IMR-90 (cell line): ENCODE results near the gene LAMB1. TPM values are rescaled to one million over a fixed set of nuclear protein-coding genes. Genes with fewer than 3 reads are reported as not detected.
A peak's percentile ranks its signal among the peaks of the same experiment; 100 is the strongest.

ENCODE experiments used
- ATAC-seq: fragments of 200-7000 bp; cut with Tn5 transposase; 2 replicates; pipeline ENCODE4 v1.9.1; 2020; ENCODE audit warnings: low read depth, mild to moderate bottlenecking, moderate library complexity
- BruUV-seq: library from RNA; stranded (reverse); fragments of 400-500 nt; replicated peaks from 2 replicates; lab custom pipeline; 2021; lab: Mats Ljungman, UMichigan
- CTCF ChIA-PET: fragments of 300-600 bp; formaldehyde crosslinking; extraction: SDS; loops from one replicate; lab custom pipeline; 2021; ENCODE audit warnings: antibody characterized with exemption; lab: Yijun Ruan, JAX
- POLR2A ChIA-PET: fragments of 300-600 bp; sonication (Branson Sonifier 250); formaldehyde crosslinking; loops from one replicate; lab custom pipeline; 2022; ENCODE audit warnings: antibody characterized with exemption; ENCODE audit not compliant: unreplicated experiment; lab: Charles Lee
- DNase-seq: peaks from one replicate; pipeline ENCODE4 v3.0.0; 2013
- H2AFZ ChIP-seq: replicated peaks from 2 replicates; pipeline ENCODE3; 2013; ENCODE audit warnings: low read length, mild to moderate bottlenecking; ENCODE audit not compliant: poor library complexity
- H2AK5ac ChIP-seq: 2 replicates; pipeline ENCODE4 v1.6.1; 2013; ENCODE audit warnings: low read depth, low read length, inconsistent platforms
- H2AK9ac ChIP-seq: replicated peaks from 2 replicates; pipeline ENCODE3; 2013; ENCODE audit warnings: mild to moderate bottlenecking, low read depth, low read length, moderate library complexity; ENCODE audit not compliant: poor library complexity
- H2BK120ac ChIP-seq: 2 replicates; pipeline ENCODE4 v1.6.1; 2013; ENCODE audit warnings: low read depth, low read length, inconsistent platforms
- H2BK15ac ChIP-seq: 3 replicates; pipeline ENCODE4 v1.6.1; 2013; ENCODE audit warnings: low read depth, low read length, inconsistent platforms
- H2BK20ac ChIP-seq: 2 replicates; pipeline ENCODE4 v1.6.1; 2013; ENCODE audit warnings: low read depth, mild to moderate bottlenecking, inconsistent platforms, low read length, moderate library complexity
- H2BK5ac ChIP-seq: 2 replicates; pipeline ENCODE4 v1.6.1; 2013; ENCODE audit warnings: mild to moderate bottlenecking, low read depth, low read length, inconsistent platforms; ENCODE audit not compliant: poor library complexity, severe bottlenecking
- H3K14ac ChIP-seq: replicated peaks from 2 replicates; pipeline ENCODE4 v1.6.1; 2013; ENCODE audit warnings: low read depth, low read length, inconsistent platforms
- H3K18ac ChIP-seq: 2 replicates; pipeline ENCODE4 v1.6.1; 2013; ENCODE audit warnings: low read depth, low read length, control low read depth
- H3K23ac ChIP-seq: 2 replicates; pipeline ENCODE4 v1.6.1; 2013; ENCODE audit warnings: low read depth, low read length, inconsistent platforms
- H3K27ac ChIP-seq: 2 replicates; pipeline ENCODE4 v1.5.1; 2013; ENCODE audit warnings: mild to moderate bottlenecking, control low read depth, low read length; ENCODE audit not compliant: insufficient read depth
- H3K27me3 ChIP-seq: 2 replicates; pipeline ENCODE4 v1.6.1; 2013; ENCODE audit warnings: low read length; ENCODE audit not compliant: control insufficient read depth, insufficient read depth
- H3K36me3 ChIP-seq: 2 replicates; pipeline ENCODE4 v1.6.1; 2013; ENCODE audit warnings: low read length, mixed read lengths; ENCODE audit not compliant: control insufficient read depth, insufficient read depth
- H3K4ac ChIP-seq: 2 replicates; pipeline ENCODE4 v1.6.1; 2013; ENCODE audit warnings: low read depth, low read length, inconsistent platforms
- H3K4me1 ChIP-seq: 2 replicates; pipeline ENCODE4 v1.6.1; 2013; ENCODE audit warnings: low read length, mixed read lengths; ENCODE audit not compliant: control insufficient read depth, insufficient read depth
- H3K4me2 ChIP-seq: 2 replicates; pipeline ENCODE4 v1.6.1; 2013; ENCODE audit warnings: low read depth, mild to moderate bottlenecking, control low read depth, low read length, moderate library complexity
- H3K4me3 ChIP-seq: 2 replicates; pipeline ENCODE4 v1.5.1; 2013; ENCODE audit warnings: low read depth, mild to moderate bottlenecking, control low read depth, low read length, moderate library complexity; ENCODE audit not compliant: insufficient read depth
- H3K56ac ChIP-seq: 2 replicates; pipeline ENCODE4 v1.6.1; 2013; ENCODE audit warnings: low read length, inconsistent platforms; ENCODE audit not compliant: insufficient read depth; ENCODE audit errors: extremely low read depth
- H3K79me1 ChIP-seq, 2 experiments: 2 replicates each; pipeline ENCODE4 v1.6.1; 2013; ENCODE audit warnings: low read length in 2 of 2, inconsistent platforms in 1 of 2, low read depth in 1 of 2
- H3K9ac ChIP-seq: 2 replicates; pipeline ENCODE4 v1.6.1; 2013; ENCODE audit warnings: low read depth, low read length, control low read depth
- H3K9me1 ChIP-seq: 2 replicates; pipeline ENCODE4 v1.6.1; 2013; ENCODE audit warnings: low read length, inconsistent platforms; ENCODE audit not compliant: insufficient read depth
- H3K9me3 ChIP-seq: 2 replicates; pipeline ENCODE4 v1.6.1; 2013; ENCODE audit warnings: low read length; ENCODE audit not compliant: control insufficient read depth, insufficient read depth
- H4K20me1 ChIP-seq: 2 replicates; pipeline ENCODE4 v1.6.1; 2013; ENCODE audit warnings: low read length, inconsistent platforms; ENCODE audit not compliant: insufficient read depth
- H4K5ac ChIP-seq: 2 replicates; pipeline ENCODE4 v1.6.1; 2013; ENCODE audit warnings: mild to moderate bottlenecking, low read depth, low read length, control low read depth
- H4K8ac ChIP-seq, 2 experiments: 2 replicates each; pipeline ENCODE4 v1.6.1; 2013; ENCODE audit warnings: low read depth in 2 of 2, low read length in 2 of 2, control low read depth in 1 of 2, inconsistent platforms in 1 of 2
- H4K91ac ChIP-seq: 2 replicates; pipeline ENCODE4 v1.6.1; 2013; ENCODE audit warnings: low read depth, low read length, inconsistent platforms; ENCODE audit not compliant: insufficient read depth
- BHLHE40 ChIP-seq: fragments of 150-350 bp; IDR thresholded peaks from 2 replicates; pipeline ENCODE4 v1.6.1; 2016; ENCODE audit warnings: mild to moderate bottlenecking, low read depth, low read length
- CEBPB ChIP-seq: IDR thresholded peaks from 2 replicates; pipeline ENCODE4 v1.6.1; 2012; ENCODE audit warnings: low read depth, low read length, improper control_type of control experiment
- CHD1 ChIP-seq: IDR thresholded peaks from 2 replicates; pipeline ENCODE4 v1.6.1; 2012; ENCODE audit warnings: low read depth, low read length, improper control_type of control experiment
- CTCF ChIP-seq: conservative IDR thresholded peaks from 2 replicates; pipeline ENCODE4 v1.5.1; 2012; ENCODE audit warnings: mild to moderate bottlenecking, low read depth, low read length, improper control_type of control experiment
- FOS ChIP-seq: fragments of 150-350 bp; IDR thresholded peaks from 2 replicates; pipeline ENCODE4 v1.6.1; 2016; ENCODE audit warnings: low read depth, low read length
- MAFK ChIP-seq: IDR thresholded peaks from 2 replicates; pipeline ENCODE4 v1.6.1; 2012; ENCODE audit warnings: low read depth, low read length, improper control_type of control experiment
- MAZ ChIP-seq: IDR thresholded peaks from 2 replicates; pipeline ENCODE4 v1.6.1; 2012; ENCODE audit warnings: low read depth, mild to moderate bottlenecking, low read length, improper control_type of control experiment, moderate library complexity, borderline replicate concordance
- MXI1 ChIP-seq: IDR thresholded peaks from 2 replicates; pipeline ENCODE4 v1.6.1; 2012; ENCODE audit warnings: low read depth, mild to moderate bottlenecking, low read length, moderate library complexity, borderline replicate concordance
- NFE2L2 ChIP-seq: fragments of 150-350 bp; IDR thresholded peaks from 2 replicates; pipeline ENCODE4 v1.6.1; 2016; ENCODE audit warnings: low read depth, mild to moderate bottlenecking, low read length
- POLR2A ChIP-seq: IDR thresholded peaks from 2 replicates; pipeline ENCODE4 v1.6.1; 2012; ENCODE audit warnings: mild to moderate bottlenecking, low read depth, low read length
- RAD21 ChIP-seq: IDR thresholded peaks from 2 replicates; pipeline ENCODE4 v1.6.1; 2012; ENCODE audit warnings: low read length, improper control_type of control experiment
- RCOR1 ChIP-seq: IDR thresholded peaks from 2 replicates; pipeline ENCODE4 v1.6.1; 2012; ENCODE audit warnings: mild to moderate bottlenecking, low read length, improper control_type of control experiment; ENCODE audit not compliant: insufficient replicate concordance
- RFX5 ChIP-seq: IDR thresholded peaks from 2 replicates; pipeline ENCODE4 v1.8.0; 2012; ENCODE audit warnings: low read depth, mild to moderate bottlenecking, low read length, moderate library complexity
- SMC3 ChIP-seq: fragments of 150-350 bp; IDR thresholded peaks from 2 replicates; pipeline ENCODE4 v1.6.1; 2016; ENCODE audit warnings: low read depth, mild to moderate bottlenecking, antibody characterized with exemption, low read length, moderate library complexity
- USF2 ChIP-seq: fragments of 150-350 bp; IDR thresholded peaks from 2 replicates; pipeline ENCODE4 v1.6.1; 2017; ENCODE audit warnings: mild to moderate bottlenecking, antibody characterized with exemption, low read length, low read depth
- WGBS, 2 experiments: methylation state at CpG; one replicate each; pipeline versions ENCODE4 v1.1.5 to v1.1.7; 2013; ENCODE audit warnings: missing lambda C conversion rate in 2 of 2; ENCODE audit not compliant: insufficient read length in 1 of 2; ENCODE audit errors: extremely low coverage in 2 of 2; 5-methylcytosine and 5-hydroxymethylcytosine counted together
- dilution Hi-C: fragments of 300-500 bp; cut with HindIII; formaldehyde crosslinking; loops from one replicate; pipeline ENCODE4 v1.14.3; 2018; ENCODE audit warnings: low sequenced_read_pairs; ENCODE audit not compliant: unreplicated experiment
- in situ Hi-C: fragments of 300-500 bp; cut with MboI; formaldehyde crosslinking; loops from 3 replicates; pipeline ENCODE4 v1.14.3; 2019; ENCODE audit warnings: low sequenced_read_pairs, inconsistent platforms, mixed read lengths
- intact Hi-C: fragments of 100-400 bp; cut with micrococcal nuclease; formaldehyde crosslinking; loops from 2 replicates; pipeline ENCODE4 v1.10.0; 2022
- polyA plus RNA-seq, 3 experiments: library from polyadenylated mRNA; depleted of rRNA; stranded (reverse); fragments of >200 nt; gene quantifications; 2 replicates each; pipeline ENCODE4 v1.2.3, GENCODE V29; 2012; ENCODE audit warnings: low replicate concordance in 1 of 3
- total RNA-seq: library from RNA; depleted of rRNA; stranded (reverse); fragments of >200 nt; gene quantifications from 2 replicates; pipeline ENCODE4 v1.2.3, GENCODE V29; 2012

The LAMB1 gene
- total and polyA plus RNA-seq, 2 of the 4 experiments (the other 2 are of a cell fraction), result 114 to 117 TPM

- peaks cover 15% of the 10 kb centered on the region for H3K27me3 ChIP-seq
- ATAC-seq, result peak; percentile 99
- H3K9me1 ChIP-seq, result no peaks in the 10 kb centered on the region
- no peak overlapping the region for H3K56ac ChIP-seq
- dilution Hi-C loops, result no loop called here
- H3K4me3 ChIP-seq, result no peak overlapping the region
- no peak overlapping the region for H2BK15ac ChIP-seq
- no TSS peak for BruUV-seq
- intact Hi-C loops, result loop anchor here (1.0 to 10.0 kb wide), 3 partner anchors 132 to 670 kb away; no protein-coding TSS in a partner anchor
- no peaks in the 10 kb centered on the region for H3K36me3 ChIP-seq
- no peak overlapping the region for H2AK5ac ChIP-seq
- no peak overlapping the region for H4K5ac ChIP-seq
- no peak overlapping the region for H4K91ac ChIP-seq
- H3K9ac ChIP-seq, result no peak overlapping the region
- ChIA-PET CTCF (interaction anchor here (0.5 to 1.3 kb wide), 12 partner anchors 8 to 411 kb away, joined by 3 to 13 read pairs (median 4); partner anchors contain the start of gene CBLL1), POLR2A (no interaction called here)
- H3K4me1 ChIP-seq, result no peaks in the 10 kb centered on the region
- no peak overlapping the region for H3K4ac ChIP-seq
- no peak overlapping the region for H2BK20ac ChIP-seq
- no CpG with 5 or more reads among the region's 6 CpGs for WGBS, 2 experiments
- H3K9me3 ChIP-seq, result no peaks in the 10 kb centered on the region
- H2BK120ac ChIP-seq, result no peak overlapping the region
- H4K8ac ChIP-seq, result no peak overlapping the region
- H3K14ac ChIP-seq, result no peak overlapping the region
- no peaks in the 10 kb centered on the region for H3K79me1 ChIP-seq
- no peaks in the 10 kb centered on the region for H4K20me1 ChIP-seq
- no peak overlapping the region for H2AFZ ChIP-seq
- peak; percentile 67 for DNase-seq
- H3K27ac ChIP-seq, result no peak overlapping the region
- H3K18ac ChIP-seq, result no peak overlapping the region
- no peak overlapping the region for H2AK9ac ChIP-seq
- H3K23ac ChIP-seq, result no peak overlapping the region
- H2BK5ac ChIP-seq, result no peak overlapping the region
- H3K4me2 ChIP-seq, result no peak overlapping the region
- in situ Hi-C loops, result loop anchor here (5.0 to 10.0 kb wide), 2 partner anchors 130 to 413 kb away; partner anchors contain the start of gene CBLL1
- no peak for TF ChIP-seq RCOR1
- TF ChIP-seq NFE2L2, result no peak
- TF ChIP-seq POLR2A, result no peak
- no peak for TF ChIP-seq FOS
- no peak for TF ChIP-seq MAFK
- no peak for TF ChIP-seq MXI1
- TF ChIP-seq CEBPB, result 0 out of 2 replicates have a peak, but pooled peaks have one; percentile 3
- TF ChIP-seq RAD21, result peak; percentile 80
- no peak for TF ChIP-seq CHD1
- TF ChIP-seq BHLHE40, result no peak
- peak; percentile 70 for TF ChIP-seq CTCF
- TF ChIP-seq RFX5, result no peak
- no peak for TF ChIP-seq MAZ
- peak; percentile 67 for TF ChIP-seq SMC3
- no peak for TF ChIP-seq USF2
These were observed 128.1 kb downstream of the LAMB1 start for GRCh38 chr7:107874605-107875446.
